Osteocyte (in vitro differentiated cells): ENCODE results near the gene DERA. TPM values are rescaled to one million over a fixed set of nuclear protein-coding genes. Genes with fewer than 3 reads are reported as not detected.

Source experiments
- DNase-seq: peaks from one replicate; pipeline ENCODE4 v3.0.0; 2021; ENCODE audit warnings: mixed read lengths; ENCODE audit not compliant: unreplicated experiment; ENCODE audit errors: extremely low spot score
- H3K27ac Mint-ChIP-seq: one replicate; pipeline ENCODE4 v1.8.0; 2021; ENCODE audit warnings: mild to moderate bottlenecking, mixed read lengths; ENCODE audit not compliant: unreplicated experiment
- H3K27me3 Mint-ChIP-seq: one replicate; pipeline ENCODE4 v1.8.0; 2021; ENCODE audit warnings: mixed read lengths; ENCODE audit not compliant: unreplicated experiment
- H3K36me3 Mint-ChIP-seq: one replicate; pipeline ENCODE4 v1.8.0; 2021; ENCODE audit warnings: mixed read lengths; ENCODE audit not compliant: unreplicated experiment
- H3K4me1 Mint-ChIP-seq: one replicate; pipeline ENCODE4 v1.8.0; 2021; ENCODE audit warnings: mixed read lengths; ENCODE audit not compliant: unreplicated experiment
- H3K4me3 Mint-ChIP-seq: one replicate; pipeline ENCODE4 v1.8.0; 2021; ENCODE audit warnings: mild to moderate bottlenecking, moderate library complexity, mixed read lengths; ENCODE audit not compliant: unreplicated experiment
- H3K9me3 Mint-ChIP-seq: one replicate; pipeline ENCODE4 v1.8.0; 2021; ENCODE audit warnings: mixed read lengths; ENCODE audit not compliant: unreplicated experiment
- CTCF ChIP-seq: fragments of 200-600 bp; sonication (generic); IDR thresholded peaks from 2 replicates; pipeline ENCODE4 v1.5.0; 2021; ENCODE audit warnings: antibody characterized with exemption, mild to moderate bottlenecking, moderate library complexity
- total RNA-seq: library from RNA; stranded (reverse); gene quantifications from 2 replicates; pipeline ENCODE4 v1.2.1, GENCODE V29; 2021

DERA gene
- total RNA-seq, 1 donor from 2014 or later = 29.8 TPM

GRCh38 chr12:16016748-16017147 is 105.6 kb downstream of the DERA start:
- H3K4me1 Mint-ChIP-seq = peaks cover 5% of the 10 kb centered on the region
- peaks cover 43% of the 10 kb centered on the region for H3K36me3 Mint-ChIP-seq
- no peak overlapping the region for H3K4me3 Mint-ChIP-seq
- H3K27me3 Mint-ChIP-seq = no peaks in the 10 kb centered on the region
- peaks cover 4% of the 10 kb centered on the region for H3K9me3 Mint-ChIP-seq
- TF ChIP-seq CTCF = no peak
- no peak for DNase-seq
- no peak overlapping the region for H3K27ac Mint-ChIP-seq

- H3K4me3 Mint-ChIP-seq = no peak overlapping the region
- H3K36me3 Mint-ChIP-seq = peaks cover 44% of the 10 kb centered on the region
- H3K9me3 Mint-ChIP-seq = peaks cover 4% of the 10 kb centered on the region
- no peak for DNase-seq
- H3K27ac Mint-ChIP-seq = no peak overlapping the region
- TF ChIP-seq CTCF = no peak
- peaks cover 3% of the 10 kb centered on the region for H3K4me1 Mint-ChIP-seq
- no peaks in the 10 kb centered on the region for H3K27me3 Mint-ChIP-seq
Observed at GRCh38 chr12:16018306-16018705, 107.2 kb downstream of the DERA start.

- Mint-ChIP-seq H3K4me3 (no peak overlapping the region), H3K9me3 (peaks cover 6% of the 10 kb centered on the region), H3K27ac (no peak overlapping the region), H3K36me3 (peaks cover 41% of the 10 kb centered on the region), H3K27me3 (no peaks in the 10 kb centered on the region), H3K4me1 (peaks cover 3% of the 10 kb centered on the region)
- no peak for TF ChIP-seq CTCF
- DNase-seq = no peak
Observed at GRCh38 chr12:16019136-16019535, 108.0 kb downstream of the DERA start.

- DNase-seq = no peak
- Mint-ChIP-seq H3K27me3 (no peaks in the 10 kb centered on the region), H3K4me3 (no peak overlapping the region), H3K4me1 (peaks cover 3% of the 10 kb centered on the region), H3K36me3 (peaks cover 35% of the 10 kb centered on the region), H3K9me3 (peaks cover 10% of the 10 kb centered on the region), H3K27ac (no peak overlapping the region)
- TF ChIP-seq CTCF = no peak
Observed at GRCh38 chr12:16020031-16020430, 108.9 kb downstream of the DERA start.

- Mint-ChIP-seq H3K9me3 (peaks cover 10% of the 10 kb centered on the region), H3K27me3 (no peaks in the 10 kb centered on the region), H3K4me3 (no peak overlapping the region), H3K36me3 (peaks cover 32% of the 10 kb centered on the region), H3K4me1 (peaks cover 3% of the 10 kb centered on the region), H3K27ac (no peak overlapping the region)
- no peak for DNase-seq
- TF ChIP-seq CTCF = no peak
Observed at GRCh38 chr12:16021026-16021425, 109.9 kb downstream of the DERA start.
